ENCODE measurements around the gene ANAPC15.

DNA sequence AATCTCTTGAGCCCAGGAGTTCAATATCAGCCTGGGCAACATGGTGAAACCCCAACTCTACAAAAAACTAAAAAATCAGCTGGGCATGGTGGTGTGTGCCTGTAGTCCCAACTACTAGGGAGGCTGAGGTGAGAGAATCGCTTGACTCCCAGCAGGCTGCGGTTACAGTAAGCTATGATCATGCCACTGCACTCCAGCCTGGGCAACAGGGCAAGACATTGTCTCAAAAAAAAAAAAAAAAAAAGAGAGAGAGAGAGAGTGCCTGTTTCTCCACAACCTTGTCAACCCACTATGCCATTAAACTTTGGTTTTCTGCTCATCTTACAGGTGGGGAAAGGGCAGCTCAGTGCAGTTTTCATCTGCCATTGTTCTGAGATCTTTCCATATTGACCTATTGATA, 28.2 kb upstream of the ANAPC15 start:
- TF ChIP-seq, protein P1, sequence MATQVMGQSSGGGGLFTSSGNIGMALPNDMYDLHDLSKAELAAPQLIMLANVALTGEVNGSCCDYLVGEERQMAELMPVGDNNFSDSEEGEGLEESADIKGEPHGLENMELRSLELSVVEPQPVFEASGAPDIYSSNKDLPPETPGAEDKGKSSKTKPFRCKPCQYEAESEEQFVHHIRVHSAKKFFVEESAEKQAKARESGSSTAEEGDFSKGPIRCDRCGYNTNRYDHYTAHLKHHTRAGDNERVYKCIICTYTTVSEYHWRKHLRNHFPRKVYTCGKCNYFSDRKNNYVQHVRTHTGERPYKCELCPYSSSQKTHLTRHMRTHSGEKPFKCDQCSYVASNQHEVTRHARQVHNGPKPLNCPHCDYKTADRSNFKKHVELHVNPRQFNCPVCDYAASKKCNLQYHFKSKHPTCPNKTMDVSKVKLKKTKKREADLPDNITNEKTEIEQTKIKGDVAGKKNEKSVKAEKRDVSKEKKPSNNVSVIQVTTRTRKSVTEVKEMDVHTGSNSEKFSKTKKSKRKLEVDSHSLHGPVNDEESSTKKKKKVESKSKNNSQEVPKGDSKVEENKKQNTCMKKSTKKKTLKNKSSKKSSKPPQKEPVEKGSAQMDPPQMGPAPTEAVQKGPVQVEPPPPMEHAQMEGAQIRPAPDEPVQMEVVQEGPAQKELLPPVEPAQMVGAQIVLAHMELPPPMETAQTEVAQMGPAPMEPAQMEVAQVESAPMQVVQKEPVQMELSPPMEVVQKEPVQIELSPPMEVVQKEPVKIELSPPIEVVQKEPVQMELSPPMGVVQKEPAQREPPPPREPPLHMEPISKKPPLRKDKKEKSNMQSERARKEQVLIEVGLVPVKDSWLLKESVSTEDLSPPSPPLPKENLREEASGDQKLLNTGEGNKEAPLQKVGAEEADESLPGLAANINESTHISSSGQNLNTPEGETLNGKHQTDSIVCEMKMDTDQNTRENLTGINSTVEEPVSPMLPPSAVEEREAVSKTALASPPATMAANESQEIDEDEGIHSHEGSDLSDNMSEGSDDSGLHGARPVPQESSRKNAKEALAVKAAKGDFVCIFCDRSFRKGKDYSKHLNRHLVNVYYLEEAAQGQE (IDR thresholded peaks at IDR 0.05; ENCODE audit: low read depth) = no peak
- TF ChIP-seq CEBPB (IDR thresholded peaks at IDR 0.05) (no peak), RAD21 (IDR thresholded peaks at IDR 0.05; ENCODE audit: low read depth) (no peak)
